Lower leg skin (tissue), 3 donors: Measurements from ENCODE around the gene ANKRD13B.

Experiments
- POLR2A ChIP-seq, 2 donors: fragments of 450-650 bp; IDR thresholded peaks; one replicate each; pipeline ENCODE4 v1.6.1; 2016 to 2017; ENCODE audit warnings: antibody characterized with exemption in 2 of 2, mild to moderate bottlenecking in 1 of 2, moderate library complexity in 1 of 2
- TF ChIP-seq, protein P1 (sequence below), 3 donors: fragments of 450-650 bp; IDR thresholded peaks; one replicate each; pipeline ENCODE4 v1.5.1; 2016; ENCODE audit warnings: antibody characterized with exemption in 3 of 3, mild to moderate bottlenecking in 3 of 3, moderate library complexity in 2 of 3

DNA sequence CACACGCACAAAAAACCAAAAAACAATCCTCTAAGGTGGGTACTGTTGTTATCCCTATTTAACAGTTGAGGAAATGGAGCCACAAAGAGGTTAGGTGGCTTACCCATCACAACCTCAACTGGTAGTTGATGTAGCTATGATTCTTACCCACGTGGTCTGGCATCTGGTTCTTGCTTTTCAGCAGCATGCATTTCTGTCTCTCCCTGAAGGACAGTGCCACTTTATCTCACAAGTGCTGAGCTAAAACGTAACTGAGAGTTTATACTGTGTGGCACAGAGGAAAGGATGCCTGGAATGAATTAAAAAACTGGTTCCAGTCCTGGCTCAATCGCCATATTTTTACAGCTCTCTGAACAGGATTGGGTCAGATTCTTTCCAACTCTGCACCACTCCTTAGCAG lies 31.7 kb downstream of the ANKRD13B start:
- TF ChIP-seq, protein P1, sequence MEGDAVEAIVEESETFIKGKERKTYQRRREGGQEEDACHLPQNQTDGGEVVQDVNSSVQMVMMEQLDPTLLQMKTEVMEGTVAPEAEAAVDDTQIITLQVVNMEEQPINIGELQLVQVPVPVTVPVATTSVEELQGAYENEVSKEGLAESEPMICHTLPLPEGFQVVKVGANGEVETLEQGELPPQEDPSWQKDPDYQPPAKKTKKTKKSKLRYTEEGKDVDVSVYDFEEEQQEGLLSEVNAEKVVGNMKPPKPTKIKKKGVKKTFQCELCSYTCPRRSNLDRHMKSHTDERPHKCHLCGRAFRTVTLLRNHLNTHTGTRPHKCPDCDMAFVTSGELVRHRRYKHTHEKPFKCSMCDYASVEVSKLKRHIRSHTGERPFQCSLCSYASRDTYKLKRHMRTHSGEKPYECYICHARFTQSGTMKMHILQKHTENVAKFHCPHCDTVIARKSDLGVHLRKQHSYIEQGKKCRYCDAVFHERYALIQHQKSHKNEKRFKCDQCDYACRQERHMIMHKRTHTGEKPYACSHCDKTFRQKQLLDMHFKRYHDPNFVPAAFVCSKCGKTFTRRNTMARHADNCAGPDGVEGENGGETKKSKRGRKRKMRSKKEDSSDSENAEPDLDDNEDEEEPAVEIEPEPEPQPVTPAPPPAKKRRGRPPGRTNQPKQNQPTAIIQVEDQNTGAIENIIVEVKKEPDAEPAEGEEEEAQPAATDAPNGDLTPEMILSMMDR (IDR thresholded peaks at IDR 0.05) = no peak
- TF ChIP-seq POLR2A (IDR thresholded peaks at IDR 0.05) = no peak
